GM12878 (cell line): ENCODE measurements around the gene RTN4. TPM values are rescaled to one million over a fixed set of nuclear protein-coding genes. Genes with fewer than 3 reads are reported as not detected.

ENCODE experiments used
- ATAC-seq: fragments of 200-7000 bp; cut with Tn5 transposase; 3 replicates; pipeline ENCODE4 v1.9.1; 2020; ENCODE audit warnings: mild to moderate bottlenecking, moderate library complexity
- BruUV-seq: library from RNA; stranded (reverse); fragments of 400-500 nt; replicated peaks from 2 replicates; lab custom pipeline; 2021; lab: Mats Ljungman, UMichigan
- CTCF ChIA-PET: fragments of 300-600 bp; sonication (Branson Sonifier 250); formaldehyde crosslinking; extraction: SDS; loops from one replicate; lab custom pipeline; 2021; ENCODE audit warnings: inconsistent platforms; lab: Yijun Ruan, JAX
- POLR2A ChIA-PET: fragments of 350-600 bp; formaldehyde crosslinking; extraction: SDS; loops from one replicate; lab custom pipeline; 2021; ENCODE audit warnings: inconsistent platforms; lab: Charles Lee
- RAD21 ChIA-PET: fragments of 300-600 bp; sonication (Branson Sonifier 250); formaldehyde crosslinking; loops from one replicate; lab custom pipeline; 2023; ENCODE audit warnings: antibody characterized with exemption; ENCODE audit not compliant: unreplicated experiment; lab: Charles Lee
- SMC1A ChIA-PET: fragments of 300-600 bp; sonication (Branson Sonifier 250); formaldehyde crosslinking; loops from one replicate; lab custom pipeline; 2023; ENCODE audit not compliant: unreplicated experiment, uncharacterized antibody; lab: Charles Lee
- DNase-seq: peaks from one replicate; pipeline ENCODE4 v3.0.0-alpha.2; 2011; ENCODE audit warnings: low read depth, low spot score
- FAIRE-seq: peaks from 3 replicates; lab custom pipeline; 2011; peaks lifted over from hg19 to GRCh38; lab: Jason Lieb, UNC
- H2AFZ ChIP-seq: 2 replicates; pipeline ENCODE4 v1.6.0; 2011; ENCODE audit warnings: low read depth, low read length, control low read depth; ENCODE audit not compliant: control insufficient read depth
- H3K27ac ChIP-seq: 2 replicates; pipeline ENCODE4 v1.5.1; 2011; ENCODE audit warnings: control low read depth; ENCODE audit not compliant: control insufficient read depth, insufficient read depth
- H3K27me3 ChIP-seq, 2 experiments: replicated peaks in 1 of 2; 2 replicates each; pipeline versions ENCODE4 v1.6.0 to v1.6.1; 2011; ENCODE audit warnings: low read length in 1 of 2; ENCODE audit not compliant: control insufficient read depth in 2 of 2, insufficient read depth in 2 of 2
- H3K36me3 ChIP-seq, 2 experiments: 2 replicates each; pipeline ENCODE4 v1.5.1; 2011; ENCODE audit warnings: low read length in 1 of 2; ENCODE audit not compliant: control insufficient read depth in 2 of 2, insufficient read depth in 2 of 2
- H3K4me1 ChIP-seq: 2 replicates; pipeline ENCODE4 v1.6.1; 2011; ENCODE audit warnings: mild to moderate bottlenecking, low read length, moderate library complexity, mixed read lengths; ENCODE audit not compliant: control insufficient read depth, insufficient read depth
- H3K4me2 ChIP-seq: 2 replicates; pipeline ENCODE4 v1.6.0; 2011; ENCODE audit warnings: control low read depth; ENCODE audit not compliant: control insufficient read depth, insufficient read depth
- H3K4me3 ChIP-seq: fragments of 200-600 bp; sonication (generic); 2 replicates; pipeline ENCODE4 v1.5.1; 2016
- H3K79me2 ChIP-seq: 2 replicates; pipeline ENCODE4 v1.6.0; 2011; ENCODE audit warnings: low read length; ENCODE audit not compliant: control insufficient read depth, insufficient read depth
- H3K9ac ChIP-seq: 2 replicates; pipeline ENCODE4 v1.8.0; 2011; ENCODE audit warnings: low read length, control low read depth, mixed read lengths; ENCODE audit not compliant: control insufficient read depth, insufficient read depth
- H3K9me3 ChIP-seq: replicated peaks from 3 replicates; pipeline ENCODE4 v1.5.1; 2011; ENCODE audit warnings: mild to moderate bottlenecking, low read length; ENCODE audit not compliant: control insufficient read depth, insufficient read depth
- H4K20me1 ChIP-seq: 2 replicates; pipeline ENCODE4 v1.6.0; 2011; ENCODE audit not compliant: control insufficient read depth, insufficient read depth
- EZH2 ChIP-seq: IDR thresholded peaks from 2 replicates; pipeline ENCODE4 v1.6.1; 2012; ENCODE audit warnings: low read depth, mild to moderate bottlenecking, control low read depth, inconsistent platforms, low read length, borderline replicate concordance; ENCODE audit not compliant: control insufficient read depth
- KDM1A ChIP-seq: fragments of 200-600 bp; sonication (generic); IDR thresholded peaks from 2 replicates; pipeline ENCODE4 v1.6.1; 2016; ENCODE audit warnings: borderline replicate concordance
- NFYA ChIP-seq: IDR thresholded peaks from 2 replicates; pipeline ENCODE4 v1.6.1; 2011; ENCODE audit warnings: low read depth, mild to moderate bottlenecking, low read length, improper control_type of control experiment, borderline replicate concordance
- POLR2AphosphoS2 ChIP-seq: IDR thresholded peaks from 2 replicates; pipeline ENCODE4 v1.6.1; 2011; ENCODE audit warnings: low read depth, mild to moderate bottlenecking, low read length, improper control_type of control experiment, moderate library complexity
- RELB ChIP-seq: fragments of 450-650 bp; IDR thresholded peaks from 2 replicates; pipeline ENCODE4 v1.6.1; 2017; ENCODE audit warnings: low read depth, mild to moderate bottlenecking, moderate library complexity
- STAT1 ChIP-seq: fragments of 450-650 bp; conservative IDR thresholded peaks from 2 replicates; pipeline ENCODE4 v1.6.1; 2014; ENCODE audit warnings: antibody characterized with exemption, mild to moderate bottlenecking
- ZNF384 ChIP-seq: IDR thresholded peaks from 2 replicates; pipeline ENCODE4 v1.6.1; 2012; ENCODE audit warnings: low read depth, mild to moderate bottlenecking, low read length, improper control_type of control experiment, borderline replicate concordance
- ZZZ3 ChIP-seq: IDR thresholded peaks from 2 replicates; pipeline ENCODE4 v1.6.1; 2011; ENCODE audit warnings: low read depth; ENCODE audit not compliant: control insufficient read depth, insufficient read length
- WGBS: methylation state at CpG from one replicate; pipeline ENCODE4 v1.1.6; 2016; ENCODE audit warnings: low lambda C conversion rate; ENCODE audit not compliant: insufficient replicate concordance, insufficient coverage; ENCODE audit errors: missing lambda C conversion rate; 5-methylcytosine and 5-hydroxymethylcytosine counted together
- in situ Hi-C: fragments of 300-500 bp; cut with MboI; formaldehyde crosslinking; loops from 9 replicates; pipeline ENCODE4 v1.14.3; 2018; ENCODE audit warnings: mixed read lengths
- intact Hi-C: fragments of 100-400 bp; cut with micrococcal nuclease; formaldehyde crosslinking; loops from one replicate; pipeline ENCODE4 v1.14.2; 2022; ENCODE audit not compliant: unreplicated experiment
- polyA plus RNA-seq, 11 experiments: library from polyadenylated mRNA; depleted of rRNA in 4 of 11; unstranded in 6 of 11; stranded (reverse) in 5 of 11; fragments of >200 nt; fragmentation: Nextera tagmentation in 4 of 11; fragmentation: Illumina TruSeq in 1 of 11; extraction: Ambion mirVana in 4 of 11; extraction: Trizol in 1 of 11; gene quantifications; 1 replicate in 1 of 11; 2 replicates in 10 of 11; pipeline versions ENCODE4 v1.2.1 to v1.2.3, GENCODE V29; 2011 to 2016; ENCODE audit warnings: inconsistent platforms in 2 of 11, missing spikeins in 2 of 11, low read depth in 1 of 11
- total RNA-seq, 4 experiments: library from RNA; depleted of rRNA in 3 of 4; stranded (reverse); fragments of >200 nt in 3 of 4; fragmentation: Illumina TruSeq in 1 of 4; extraction: Trizol in 1 of 4; gene quantifications; 2 replicates each; pipeline versions ENCODE4 v1.2.1 to v1.2.3, GENCODE V29; 2013 to 2021
- TF ChIP-seq, protein P1 (sequence below): fragments of 450-650 bp; IDR thresholded peaks from 2 replicates; pipeline ENCODE4 v1.6.1; 2016; ENCODE audit warnings: mild to moderate bottlenecking, moderate library complexity, borderline replicate concordance

RTN4 gene
- total and polyA plus RNA-seq, 10 of the 15 experiments (the other 5 are each of a cell fraction or from before 2014, with no cell fraction given): 56.0 to 133 (median 83.3) TPM

- ATAC-seq (no peak), DNase-seq (no peak), FAIRE-seq (no peak)
- Histone ChIP-seq H3K4me2 (no peak overlapping the region), H3K27ac (no peak overlapping the region), H3K9me3 (no peaks in the 10 kb centered on the region; the same call in none of the 3 replicates), H3K79me2 (peaks cover 35% of the 10 kb centered on the region), H4K20me1 (no peaks in the 10 kb centered on the region), H3K4me3 (no peak overlapping the region), H3K9ac (no peak overlapping the region), H3K4me1 (0 out of 2 replicates have a peak, but pooled peaks cover 6% of the 10 kb centered on the region), H2AFZ (no peak overlapping the region), H3K27me3 (no peaks in the 10 kb centered on the region), H3K36me3 (0 out of 4 replicates have a peak, but pooled peaks cover 0 to 4% of the 10 kb centered on the region in 2 experiments)
- ChIA-PET SMC1A (interaction anchor here (1.7 to 12.9 kb wide), 7 partner anchors 8 to 152 kb away, joined by 5 to 260 read pairs (median 11); partner anchors contain the start of gene RTN4), CTCF (interaction anchor here (1.0 to 14.8 kb wide), 6 partner anchors 8 to 153 kb away, joined by 3 to 342 read pairs (median 10); partner anchors contain the start of gene RTN4), POLR2A (interaction anchor here (0.6 kb wide), 1 partner anchor 45 kb away, joined by 3 read pairs; no protein-coding TSS in a partner anchor), RAD21 (interaction anchor here (0.8 to 5.4 kb wide), 6 partner anchors 27 to 151 kb away, joined by 3 to 41 read pairs (median 8); no protein-coding TSS in a partner anchor)
- no TSS peak for BruUV-seq
- TF ChIP-seq STAT1 (no peak), RELB (no peak), EZH2 (no peak), NFYA (no peak), POLR2AphosphoS2 (no peak), ZNF384 (no peak), ZZZ3 (no peak), KDM1A (no peak)
- TF ChIP-seq, protein P1, sequence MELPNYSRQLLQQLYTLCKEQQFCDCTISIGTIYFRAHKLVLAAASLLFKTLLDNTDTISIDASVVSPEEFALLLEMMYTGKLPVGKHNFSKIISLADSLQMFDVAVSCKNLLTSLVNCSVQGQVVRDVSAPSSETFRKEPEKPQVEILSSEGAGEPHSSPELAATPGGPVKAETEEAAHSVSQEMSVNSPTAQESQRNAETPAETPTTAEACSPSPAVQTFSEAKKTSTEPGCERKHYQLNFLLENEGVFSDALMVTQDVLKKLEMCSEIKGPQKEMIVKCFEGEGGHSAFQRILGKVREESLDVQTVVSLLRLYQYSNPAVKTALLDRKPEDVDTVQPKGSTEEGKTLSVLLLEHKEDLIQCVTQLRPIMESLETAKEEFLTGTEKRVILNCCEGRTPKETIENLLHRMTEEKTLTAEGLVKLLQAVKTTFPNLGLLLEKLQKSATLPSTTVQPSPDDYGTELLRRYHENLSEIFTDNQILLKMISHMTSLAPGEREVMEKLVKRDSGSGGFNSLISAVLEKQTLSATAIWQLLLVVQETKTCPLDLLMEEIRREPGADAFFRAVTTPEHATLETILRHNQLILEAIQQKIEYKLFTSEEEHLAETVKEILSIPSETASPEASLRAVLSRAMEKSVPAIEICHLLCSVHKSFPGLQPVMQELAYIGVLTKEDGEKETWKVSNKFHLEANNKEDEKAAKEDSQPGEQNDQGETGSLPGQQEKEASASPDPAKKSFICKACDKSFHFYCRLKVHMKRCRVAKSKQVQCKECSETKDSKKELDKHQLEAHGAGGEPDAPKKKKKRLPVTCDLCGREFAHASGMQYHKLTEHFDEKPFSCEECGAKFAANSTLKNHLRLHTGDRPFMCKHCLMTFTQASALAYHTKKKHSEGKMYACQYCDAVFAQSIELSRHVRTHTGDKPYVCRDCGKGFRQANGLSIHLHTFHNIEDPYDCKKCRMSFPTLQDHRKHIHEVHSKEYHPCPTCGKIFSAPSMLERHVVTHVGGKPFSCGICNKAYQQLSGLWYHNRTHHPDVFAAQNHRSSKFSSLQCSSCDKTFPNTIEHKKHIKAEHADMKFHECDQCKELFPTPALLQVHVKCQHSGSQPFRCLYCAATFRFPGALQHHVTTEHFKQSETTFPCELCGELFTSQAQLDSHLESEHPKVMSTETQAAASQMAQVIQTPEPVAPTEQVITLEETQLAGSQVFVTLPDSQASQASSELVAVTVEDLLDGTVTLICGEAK: no peak
- in situ Hi-C loops: loop anchor here (5.0 kb wide), 1 partner anchor 150 kb away; no protein-coding TSS in a partner anchor
- WGBS: 99% methylated on average over 3 of the region's 3 CpGs
- intact Hi-C loops: no loop called here
Observed at GRCh38 chr2:55017428-55017827, 32.8 kb downstream of the RTN4 start.
